Immature natural killer cell (primary cell): ENCODE results near the gene DNAJC1. TPM values are rescaled to one million over a fixed set of nuclear protein-coding genes. Genes with fewer than 3 reads are reported as not detected.
A peak's percentile ranks its signal among the peaks of the same experiment; 100 is the strongest.

Source experiments
- DNase-seq, 3 donors: peaks; one replicate each; pipeline ENCODE4 v3.0.0; 2022; ENCODE audit warnings: mixed read lengths in 1 of 3
- H3K27ac Mint-ChIP-seq, 6 donors: one replicate each; pipeline ENCODE4 v1.8.0; 2020; ENCODE audit warnings: mixed read lengths in 6 of 6, mild to moderate bottlenecking in 5 of 6, inconsistent platforms in 4 of 6, moderate library complexity in 3 of 6
- H3K27me3 Mint-ChIP-seq, 3 donors: one replicate each; pipeline ENCODE4 v1.8.0; 2020 to 2021; ENCODE audit warnings: low read depth in 3 of 3, mild to moderate bottlenecking in 3 of 3, mixed read lengths in 3 of 3, moderate library complexity in 3 of 3, inconsistent platforms in 1 of 3
- H3K36me3 Mint-ChIP-seq, 3 donors: one replicate each; pipeline ENCODE4 v1.8.0; 2020; ENCODE audit warnings: mixed read lengths in 3 of 3, inconsistent platforms in 2 of 3, mild to moderate bottlenecking in 2 of 3
- H3K4me1 Mint-ChIP-seq, 2 donors: one replicate each; pipeline ENCODE4 v1.8.0; 2020; ENCODE audit warnings: inconsistent platforms in 2 of 2, mild to moderate bottlenecking in 2 of 2, mixed read lengths in 2 of 2, moderate library complexity in 1 of 2
- H3K4me3 Mint-ChIP-seq, 5 donors: one replicate each; pipeline ENCODE4 v1.8.0; 2020; ENCODE audit warnings: mild to moderate bottlenecking in 5 of 5, mixed read lengths in 5 of 5, inconsistent platforms in 3 of 5, moderate library complexity in 3 of 5
- H3K9me3 Mint-ChIP-seq, 6 donors: one replicate each; pipeline ENCODE4 v1.8.0; 2020; ENCODE audit warnings: mild to moderate bottlenecking in 6 of 6, mixed read lengths in 6 of 6, inconsistent platforms in 4 of 6, moderate library complexity in 3 of 6
- polyA plus RNA-seq, 3 donors: library from polyadenylated mRNA; unstranded; fragments of 300-500 nt; fragmentation: Illumina TruSeq; gene quantifications; one replicate each; pipeline ENCODE4 v1.2.3, GENCODE V29; 2021

DNAJC1 gene
- polyA plus RNA-seq, 3 donors from 2014 or later = 25.6 to 69.3 (median 67.4) TPM

- H3K36me3 Mint-ChIP-seq = peaks cover 13 to 22% (median 20%) of the 10 kb centered on the region in 3 donors
These were observed 68.0 kb downstream of the DNAJC1 start for GRCh38 chr10:21935439-21936023.

GRCh38 chr10:21934307-21934706 is 69.2 kb downstream of the DNAJC1 start:
- no peak for DNase-seq
- Mint-ChIP-seq H3K4me1 (peaks cover 55 to 79% of the 10 kb centered on the region in 2 donors), H3K27ac (no peak overlapping the region), H3K4me3 (no peak overlapping the region), H3K27me3 (no peaks in the 10 kb centered on the region), H3K36me3 (peaks cover 13 to 22% (median 20%) of the 10 kb centered on the region in 3 donors), H3K9me3 (peaks cover 9 to 17% (median 13%) of the 10 kb centered on the region in 6 donors)

More at GRCh38 chr10:21935439-21936023, 68.0 kb downstream of the DNAJC1 start:
- Mint-ChIP-seq H3K4me1 (peaks cover 61 to 85% of the 10 kb centered on the region in 2 donors), H3K27ac (no peak overlapping the region), H3K9me3 (peaks cover 9 to 17% (median 13%) of the 10 kb centered on the region in 6 donors), H3K27me3 (peaks cover 0 to under 1% (median 0%) of the 10 kb centered on the region in 3 donors), H3K4me3 (no peak overlapping the region)
- no peak for DNase-seq

- Mint-ChIP-seq H3K4me1 (peaks cover 36 to 46% of the 10 kb centered on the region in 2 donors), H3K27me3 (no peaks in the 10 kb centered on the region), H3K9me3 (no peaks in the 10 kb centered on the region), H3K27ac (no peak overlapping the region), H3K4me3 (no peak overlapping the region), H3K36me3 (no peaks in the 10 kb centered on the region)
- no peak for DNase-seq
These were observed 74.5 kb downstream of the DNAJC1 start for GRCh38 chr10:21929070-21929469.

- no peak overlapping the region for H3K4me3 Mint-ChIP-seq
- no peaks in the 10 kb centered on the region for H3K36me3 Mint-ChIP-seq
- H3K27me3 Mint-ChIP-seq = no peaks in the 10 kb centered on the region
- DNase-seq = no peak
- no peak overlapping the region for H3K27ac Mint-ChIP-seq
- peaks cover 31 to 40% of the 10 kb centered on the region in 2 donors for H3K4me1 Mint-ChIP-seq
- no peaks in the 10 kb centered on the region for H3K9me3 Mint-ChIP-seq
These were observed 75.7 kb downstream of the DNAJC1 start for GRCh38 chr10:21927631-21928353.

- H3K9me3 Mint-ChIP-seq = no peaks in the 10 kb centered on the region
- no peak overlapping the region for H3K27ac Mint-ChIP-seq
- DNase-seq = no peak
- H3K4me3 Mint-ChIP-seq = no peak overlapping the region
- no peaks in the 10 kb centered on the region for H3K27me3 Mint-ChIP-seq
- H3K4me1 Mint-ChIP-seq = peaks cover 23 to 32% of the 10 kb centered on the region in 2 donors
- no peaks in the 10 kb centered on the region for H3K36me3 Mint-ChIP-seq
These were observed 76.6 kb downstream of the DNAJC1 start for GRCh38 chr10:21926949-21927348.

GRCh38 chr10:21926358-21926925 is 77.1 kb downstream of the DNAJC1 start:
- Mint-ChIP-seq H3K36me3 (no peaks in the 10 kb centered on the region), H3K27me3 (no peaks in the 10 kb centered on the region), H3K9me3 (no peaks in the 10 kb centered on the region), H3K4me1 (peaks cover 18 to 27% of the 10 kb centered on the region in 2 donors), H3K4me3 (no peak overlapping the region), H3K27ac (no peak overlapping the region)
- DNase-seq = no peak

- H3K27me3 Mint-ChIP-seq = no peaks in the 10 kb centered on the region
- no peak for DNase-seq
These were observed 77.7 kb downstream of the DNAJC1 start for GRCh38 chr10:21925851-21926250.

GRCh38 chr10:21924511-21924910 is 79.0 kb downstream of the DNAJC1 start:
- Mint-ChIP-seq H3K27ac (no peak overlapping the region), H3K4me3 (no peak overlapping the region), H3K36me3 (peaks cover 0 to 3% (median under 1%) of the 10 kb centered on the region in 3 donors), H3K9me3 (no peaks in the 10 kb centered on the region), H3K4me1 (peaks cover 12 to 18% of the 10 kb centered on the region in 2 donors), H3K27me3 (no peaks in the 10 kb centered on the region)
- no peak for DNase-seq

More at GRCh38 chr10:21925851-21926250, 77.7 kb downstream of the DNAJC1 start:
- no peaks in the 10 kb centered on the region for H3K36me3 Mint-ChIP-seq
- no peaks in the 10 kb centered on the region for H3K9me3 Mint-ChIP-seq
- H3K27ac Mint-ChIP-seq = no peak overlapping the region
- H3K4me1 Mint-ChIP-seq = peaks cover 12 to 21% of the 10 kb centered on the region in 2 donors
- no peak overlapping the region for H3K4me3 Mint-ChIP-seq

GRCh38 chr10:21920633-21921032 is 82.9 kb downstream of the DNAJC1 start:
- H3K27me3 Mint-ChIP-seq = no peaks in the 10 kb centered on the region
- no peaks in the 10 kb centered on the region for H3K9me3 Mint-ChIP-seq
- H3K27ac Mint-ChIP-seq = no peak overlapping the region
- no peak overlapping the region for H3K4me3 Mint-ChIP-seq
- H3K4me1 Mint-ChIP-seq = peaks cover 3 to 7% of the 10 kb centered on the region in 2 donors
- no peak for DNase-seq
- peaks cover 3 to 11% (median 4%) of the 10 kb centered on the region in 3 donors for H3K36me3 Mint-ChIP-seq

GRCh38 chr10:21919906-21920305 is 83.6 kb downstream of the DNAJC1 start:
- peaks cover 3 to 11% (median 4%) of the 10 kb centered on the region in 3 donors for H3K36me3 Mint-ChIP-seq
- H3K27ac Mint-ChIP-seq = peak overlapping the region in 1 of 6 donors; percentile 65
- H3K27me3 Mint-ChIP-seq = no peaks in the 10 kb centered on the region
- DNase-seq = no peak
- no peaks in the 10 kb centered on the region for H3K9me3 Mint-ChIP-seq
- peaks cover 1 to 7% of the 10 kb centered on the region in 2 donors for H3K4me1 Mint-ChIP-seq
- no peak overlapping the region for H3K4me3 Mint-ChIP-seq

GRCh38 chr10:21919117-21919516 is 84.4 kb downstream of the DNAJC1 start:
- H3K36me3 Mint-ChIP-seq = peaks cover 3 to 11% (median 4%) of the 10 kb centered on the region in 3 donors
- no peak for DNase-seq
- no peaks in the 10 kb centered on the region for H3K27me3 Mint-ChIP-seq
- H3K4me3 Mint-ChIP-seq = no peak overlapping the region
- H3K9me3 Mint-ChIP-seq = no peaks in the 10 kb centered on the region
- peaks cover 1 to 7% of the 10 kb centered on the region in 2 donors for H3K4me1 Mint-ChIP-seq
- no peak overlapping the region for H3K27ac Mint-ChIP-seq

- H3K27me3 Mint-ChIP-seq = no peaks in the 10 kb centered on the region
- H3K4me3 Mint-ChIP-seq = no peak overlapping the region
- DNase-seq = no peak
- peaks cover 0 to 19% (median 12%) of the 10 kb centered on the region in 3 donors for H3K36me3 Mint-ChIP-seq
- peak overlapping the region in 2 of 6 donors; percentile 8 to 12 for H3K27ac Mint-ChIP-seq
- peaks cover 0 to 14% of the 10 kb centered on the region in 2 donors for H3K4me1 Mint-ChIP-seq
- no peaks in the 10 kb centered on the region for H3K9me3 Mint-ChIP-seq
These were observed 90.9 kb downstream of the DNAJC1 start for GRCh38 chr10:21912625-21913024.

- H3K9me3 Mint-ChIP-seq = no peaks in the 10 kb centered on the region
- peaks cover 0 to 22% (median 9%) of the 10 kb centered on the region in 3 donors for H3K36me3 Mint-ChIP-seq
- H3K27ac Mint-ChIP-seq = no peak overlapping the region
- H3K4me3 Mint-ChIP-seq = no peak overlapping the region
- H3K4me1 Mint-ChIP-seq = peaks cover 0 to 14% of the 10 kb centered on the region in 2 donors
- peaks cover 0 to 2% (median 0%) of the 10 kb centered on the region in 3 donors for H3K27me3 Mint-ChIP-seq
- DNase-seq = no peak
These were observed 92.7 kb downstream of the DNAJC1 start for GRCh38 chr10:21910798-21911197.

- Mint-ChIP-seq H3K27me3 (peaks cover 0 to 2% (median 0%) of the 10 kb centered on the region in 3 donors), H3K4me3 (no peak overlapping the region), H3K9me3 (no peaks in the 10 kb centered on the region), H3K36me3 (peaks cover 5 to 26% (median 14%) of the 10 kb centered on the region in 3 donors), H3K4me1 (peaks cover 0 to 11% of the 10 kb centered on the region in 2 donors), H3K27ac (no peak overlapping the region)
- no peak for DNase-seq
These were observed 96.1 kb downstream of the DNAJC1 start for GRCh38 chr10:21907436-21907835.
